Esophagus (tissue), 2 donors: Measurements from ENCODE around the gene DRAM1. TPM values are rescaled to one million over a fixed set of nuclear protein-coding genes. Genes with fewer than 3 reads are reported as not detected.
"Not testable (repeated sequence)": the region's sequence is repeated elsewhere in the genome, so short reads cannot be mapped to it uniquely, and the experiment has no call there.

Experiments
- H3K27ac ChIP-seq, 2 donors: one replicate each; pipeline ENCODE4 v1.5.1; 2013; ENCODE audit warnings: low read depth in 2 of 2, mild to moderate bottlenecking in 2 of 2, inconsistent platforms in 1 of 2, low read length in 1 of 2, moderate library complexity in 1 of 2
- H3K27me3 ChIP-seq, 2 donors: one replicate each; pipeline ENCODE4 v1.6.1; 2013; ENCODE audit warnings: low read length in 2 of 2, control low read depth in 1 of 2, mild to moderate bottlenecking in 1 of 2; ENCODE audit not compliant: insufficient read depth in 2 of 2, control insufficient read depth in 1 of 2
- H3K36me3 ChIP-seq, 2 donors: one replicate each; pipeline ENCODE4 v1.6.1; 2013; ENCODE audit warnings: low read length in 1 of 2; ENCODE audit not compliant: control insufficient read depth in 2 of 2, insufficient read depth in 2 of 2
- H3K4me1 ChIP-seq, 2 donors: one replicate each; pipeline ENCODE4 v1.6.1; 2013; ENCODE audit warnings: low read length in 1 of 2; ENCODE audit not compliant: control insufficient read depth in 2 of 2, insufficient read depth in 2 of 2
- H3K4me3 ChIP-seq, 2 donors: one replicate each; pipeline ENCODE4 v1.5.1; 2013; ENCODE audit warnings: low read length in 2 of 2, mild to moderate bottlenecking in 2 of 2, low read depth in 1 of 2, moderate library complexity in 1 of 2
- H3K9me3 ChIP-seq, 2 donors: one replicate each; pipeline ENCODE4 v1.6.1; 2013; ENCODE audit warnings: mild to moderate bottlenecking in 2 of 2, low read depth in 1 of 2, low read length in 1 of 2, moderate library complexity in 1 of 2; ENCODE audit not compliant: control insufficient read depth in 2 of 2, insufficient read depth in 1 of 2
- WGBS, 2 donors: extraction: QIAGEN DNeasy Blood & Tissue Kit; methylation state at CpG; one replicate each; pipeline ENCODE4 v1.1.7; 2013; 5-methylcytosine and 5-hydroxymethylcytosine counted together
- polyA plus RNA-seq, 2 donors: library from polyadenylated mRNA; stranded (reverse); fragments of 200-250 nt; gene quantifications; one replicate each; pipeline ENCODE4 v1.2.3, GENCODE V29; 2013
- donor health status: healthy with polysubstance abuse.
- donor health status: Bipolar disorder and iron deficiency.

The DRAM1 gene
- polyA plus RNA-seq, 2 donors = 2.8 TPM

- H3K27me3 ChIP-seq = peaks cover 0 to 2% of the 10 kb centered on the region in 2 donors
- 5 to 7% methylated on average over 3 of the region's 3 CpGs for whole genome bisulfite sequencing, 2 donors
- peak overlapping the region; percentile 30 to 71 for H3K27ac ChIP-seq
- no peaks in the 10 kb centered on the region for H3K4me1 ChIP-seq
- H3K9me3 ChIP-seq = no peaks in the 10 kb centered on the region
- H3K36me3 ChIP-seq = no peaks in the 10 kb centered on the region
- no peak overlapping the region for H3K4me3 ChIP-seq
Measured at GRCh38 chr12:101891462-101891971, 14.1 kb downstream of the DRAM1 start.

DNA sequence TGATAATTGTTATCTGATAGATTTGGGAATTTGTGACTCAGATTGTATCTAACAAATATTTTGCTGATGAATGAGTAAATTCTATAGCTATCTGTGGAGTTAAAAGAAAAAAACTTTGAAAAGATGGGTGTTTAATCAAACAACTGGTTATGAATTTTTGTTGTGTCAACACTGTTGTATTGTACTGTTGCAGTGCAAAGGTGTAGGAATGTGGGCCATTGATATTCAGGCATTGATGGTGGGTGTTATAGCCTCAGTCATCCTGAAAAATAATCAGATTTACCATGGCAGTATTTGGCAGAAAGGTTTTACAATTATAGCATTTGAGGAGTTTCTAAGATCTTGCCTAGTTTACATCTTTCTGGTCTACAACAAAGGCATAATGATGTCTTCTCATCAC lies 15.4 kb downstream of the DRAM1 start:
- no peaks in the 10 kb centered on the region for H3K9me3 ChIP-seq
- no peak overlapping the region for H3K27ac ChIP-seq
- peaks cover 0 to 2% of the 10 kb centered on the region in 2 donors for H3K27me3 ChIP-seq

GRCh38 chr12:101901777-101902176 lies 24.4 kb downstream of the DRAM1 start:
- Histone ChIP-seq H3K4me1 (no peaks in the 10 kb centered on the region), H3K36me3 (no peaks in the 10 kb centered on the region), H3K9me3 (no peaks in the 10 kb centered on the region), H3K4me3 (no peak overlapping the region), H3K27me3 (no peaks in the 10 kb centered on the region), H3K27ac (no peak overlapping the region)
- 59 to 76% methylated on average over 3 of the region's 3 CpGs for WGBS, 2 donors

More for the DNA sequence above, 15.4 kb downstream of the DRAM1 start:
- Histone ChIP-seq H3K4me1 (no peaks in the 10 kb centered on the region), H3K4me3 (no peak overlapping the region), H3K36me3 (no peaks in the 10 kb centered on the region)

DNA sequence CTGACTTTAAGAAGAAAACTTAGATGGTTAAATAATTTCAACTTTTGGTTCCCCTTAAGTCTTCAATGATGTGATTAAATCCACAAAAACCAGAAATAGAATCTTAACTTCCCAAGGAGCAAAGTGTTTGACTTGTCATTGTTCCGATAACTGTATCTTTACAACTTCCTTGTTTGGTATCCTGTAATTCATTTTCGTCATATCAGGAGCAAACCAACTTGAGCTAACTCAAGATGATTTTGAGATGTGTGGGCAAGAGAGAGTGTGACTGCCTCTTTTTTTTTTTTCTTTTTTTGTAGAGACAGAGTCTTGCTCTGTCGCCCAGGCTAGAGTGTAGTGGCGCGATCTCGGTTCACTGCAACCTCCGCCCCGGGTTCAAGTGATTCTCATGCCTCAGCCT lies 25.3 kb downstream of the DRAM1 start:
- Histone ChIP-seq H3K4me1 (no peaks in the 10 kb centered on the region), H3K27me3 (no peaks in the 10 kb centered on the region), H3K9me3 (no peaks in the 10 kb centered on the region), H3K27ac (no peak overlapping the region), H3K36me3 (no peaks in the 10 kb centered on the region), H3K4me3 (no peak overlapping the region)
- 75 to 92% methylated on average over 8 of the region's 8 CpGs for WGBS, 2 donors

DNA sequence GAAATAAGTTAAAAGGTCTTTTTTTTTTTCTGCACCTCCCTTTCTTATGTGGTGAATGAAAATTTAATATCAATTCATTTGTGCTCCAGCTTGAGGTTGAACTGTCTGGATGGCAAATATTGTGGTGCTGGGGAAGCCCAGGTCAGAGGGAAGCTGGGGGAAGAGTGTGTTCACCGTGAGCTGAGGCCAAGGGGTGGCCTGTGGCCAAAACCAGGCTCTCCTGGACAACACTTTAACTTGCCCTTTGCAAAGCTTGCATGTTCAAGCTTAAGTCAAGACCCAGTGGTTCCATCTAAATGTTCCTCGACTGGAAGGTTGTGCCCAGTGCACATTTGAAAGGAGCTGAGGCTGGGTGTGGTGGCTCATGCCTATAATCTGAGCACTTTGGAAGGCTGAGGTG lies 28.8 kb downstream of the DRAM1 start:
- Histone ChIP-seq H3K4me1 (no peaks in the 10 kb centered on the region), H3K27ac (no peak overlapping the region), H3K36me3 (no peaks in the 10 kb centered on the region), H3K9me3 (no peaks in the 10 kb centered on the region), H3K27me3 (no peaks in the 10 kb centered on the region), H3K4me3 (no peak overlapping the region)
- 70 to 72% methylated on average over 2 of the region's 2 CpGs for WGBS, 2 donors

DNA sequence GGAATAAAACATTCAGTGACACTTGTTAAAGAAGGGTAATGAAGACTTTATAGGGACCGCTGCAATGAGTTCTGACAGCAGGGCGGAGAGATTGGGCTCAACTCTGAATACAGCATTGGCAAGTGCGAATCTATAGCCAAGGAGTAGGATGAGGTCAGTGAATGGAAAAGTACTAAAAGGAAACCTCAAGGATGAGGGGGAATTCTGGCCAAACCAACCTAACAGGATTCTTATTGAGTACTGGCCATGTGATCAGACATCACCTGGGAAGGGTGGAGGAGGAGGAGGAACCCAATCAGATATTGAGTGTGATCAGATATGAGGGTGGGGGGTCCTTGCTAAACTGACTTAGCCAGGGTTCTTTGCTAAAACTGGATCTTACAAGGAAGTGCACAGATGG lies 31.0 kb downstream of the DRAM1 start:
- no peak overlapping the region for H3K27ac ChIP-seq
- H3K9me3 ChIP-seq = no peaks in the 10 kb centered on the region
- no peaks in the 10 kb centered on the region for H3K36me3 ChIP-seq
- H3K4me3 ChIP-seq = no peak overlapping the region
- no peaks in the 10 kb centered on the region for H3K27me3 ChIP-seq
- no peaks in the 10 kb centered on the region for H3K4me1 ChIP-seq
- WGBS, 2 donors = 83 to 86% methylated on average over 3 of the region's 3 CpGs

- 56 to 82% methylated on average over 7 of the region's 7 CpGs for WGBS, 2 donors
- no peaks in the 10 kb centered on the region for H3K27me3 ChIP-seq
- no peaks in the 10 kb centered on the region for H3K9me3 ChIP-seq
- H3K27ac ChIP-seq = no peak overlapping the region
- no peaks in the 10 kb centered on the region for H3K4me1 ChIP-seq
- H3K36me3 ChIP-seq = no peaks in the 10 kb centered on the region
- H3K4me3 ChIP-seq = no peak overlapping the region
Measured at GRCh38 chr12:101909646-101910045, 32.3 kb downstream of the DRAM1 start.

- Histone ChIP-seq H3K27ac (no peak overlapping the region), H3K27me3 (no peaks in the 10 kb centered on the region), H3K36me3 (no peaks in the 10 kb centered on the region), H3K9me3 (no peaks in the 10 kb centered on the region), H3K4me3 (no peak overlapping the region), H3K4me1 (no peaks in the 10 kb centered on the region)
- 73 to 79% methylated on average over 5 of the region's 5 CpGs for WGBS, 2 donors
Measured at GRCh38 chr12:101915841-101916240, 38.5 kb downstream of the DRAM1 start.

- not testable (repeated sequence) for H3K36me3 ChIP-seq, H3K27ac ChIP-seq, H3K4me3 ChIP-seq, H3K9me3 ChIP-seq, H3K4me1 ChIP-seq, H3K27me3 ChIP-seq
- 89 to 92% methylated on average over 4 of the region's 4 CpGs for WGBS, 2 donors
Measured at GRCh38 chr12:101918805-101919204, 41.4 kb downstream of the DRAM1 start.

GRCh38 chr12:101919447-101919846 lies 42.1 kb downstream of the DRAM1 start:
- Histone ChIP-seq H3K9me3 (no peaks in the 10 kb centered on the region), H3K36me3 (no peaks in the 10 kb centered on the region), H3K4me3 (no peak overlapping the region), H3K4me1 (no peaks in the 10 kb centered on the region), H3K27ac (no peak overlapping the region), H3K27me3 (no peaks in the 10 kb centered on the region)
- 59 to 68% methylated on average over 3 of the region's 3 CpGs for WGBS, 2 donors
